WTC11 (cell line): ENCODE measurements around the gene BLOC1S4.

Experiments
- IRF2 ChIP-seq: sonication (generic); formaldehyde crosslinking; IDR thresholded peaks from 2 replicates; pipeline ENCODE4 v1.8.0; 2022; ENCODE audit warnings: low read depth, missing genetic modification reagents, borderline replicate concordance
- MXD4 ChIP-seq: fragments of 250-450 bp; sonication (Bioruptor Pico); IDR thresholded peaks from 2 replicates; pipeline ENCODE4 v1.8.0; 2021; ENCODE audit warnings: mild to moderate bottlenecking, moderate library complexity, borderline replicate concordance
- MYBL2 ChIP-seq: sonication (generic); formaldehyde crosslinking; IDR thresholded peaks from 2 replicates; pipeline ENCODE4 v1.8.1; 2023; ENCODE audit warnings: mild to moderate bottlenecking, moderate library complexity, missing genetic modification reagents
- NR1H2 ChIP-seq: sonication (generic); formaldehyde crosslinking; IDR thresholded peaks from 2 replicates; pipeline ENCODE4 v1.9.0; 2021; ENCODE audit warnings: mild to moderate bottlenecking, moderate library complexity, missing genetic modification reagents
- NR2C2 ChIP-seq: sonication (generic); formaldehyde crosslinking; IDR thresholded peaks from 2 replicates; pipeline ENCODE4 v1.8.0; 2022; ENCODE audit warnings: mild to moderate bottlenecking, missing genetic modification reagents
- NR3C1 ChIP-seq: sonication (generic); formaldehyde crosslinking; conservative IDR thresholded peaks from 2 replicates; pipeline ENCODE4 v1.8.1; 2023; ENCODE audit warnings: low read depth, mild to moderate bottlenecking, missing genetic modification reagents
- TF ChIP-seq, protein P1 (sequence below): sonication (generic); formaldehyde crosslinking; IDR thresholded peaks from 2 replicates; pipeline ENCODE4 v1.8.1; 2022; ENCODE audit warnings: mild to moderate bottlenecking, moderate library complexity, missing genetic modification reagents
- TF ChIP-seq, protein P2 (sequence below): fragments of 200-600 bp; IDR thresholded peaks from 2 replicates; pipeline ENCODE4 v1.8.0; 2022; ENCODE audit warnings: antibody characterized with exemption
- TF ChIP-seq, protein P3 (sequence below): sonication (generic); formaldehyde crosslinking; IDR thresholded peaks from 2 replicates; pipeline ENCODE4 v1.8.1; 2023; ENCODE audit warnings: mild to moderate bottlenecking, missing genetic modification reagents, borderline replicate concordance
- TF ChIP-seq, protein P4 (sequence below): sonication (generic); formaldehyde crosslinking; IDR thresholded peaks from 2 replicates; pipeline ENCODE4 v1.8.1; 2023; ENCODE audit warnings: mild to moderate bottlenecking, moderate library complexity, missing genetic modification reagents

DNA sequence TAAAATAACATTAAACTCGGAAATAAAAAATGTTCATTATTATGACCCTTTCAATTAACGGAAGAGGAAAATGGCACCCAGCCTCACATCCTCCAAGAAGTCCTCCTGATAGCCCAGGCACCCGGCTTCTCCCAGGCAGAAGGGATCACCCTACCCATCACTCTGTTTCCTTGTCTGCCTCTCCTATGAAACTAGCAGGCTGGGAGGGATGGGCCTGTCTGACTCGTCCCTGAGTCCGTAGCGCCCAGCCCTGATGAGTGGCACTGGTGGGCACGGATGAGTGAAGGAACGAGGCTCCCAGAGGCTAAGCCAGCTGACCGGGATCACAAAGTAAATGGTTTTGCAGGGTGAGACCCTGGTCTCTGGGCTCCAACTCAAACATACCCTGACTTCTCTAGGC, 37.9 kb downstream of the BLOC1S4 start:
- TF ChIP-seq, protein P1, sequence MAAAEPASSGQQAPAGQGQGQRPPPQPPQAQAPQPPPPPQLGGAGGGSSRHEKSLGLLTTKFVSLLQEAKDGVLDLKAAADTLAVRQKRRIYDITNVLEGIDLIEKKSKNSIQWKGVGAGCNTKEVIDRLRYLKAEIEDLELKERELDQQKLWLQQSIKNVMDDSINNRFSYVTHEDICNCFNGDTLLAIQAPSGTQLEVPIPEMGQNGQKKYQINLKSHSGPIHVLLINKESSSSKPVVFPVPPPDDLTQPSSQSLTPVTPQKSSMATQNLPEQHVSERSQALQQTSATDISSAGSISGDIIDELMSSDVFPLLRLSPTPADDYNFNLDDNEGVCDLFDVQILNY (CRISPR knock-in tag), result no peak
- TF ChIP-seq, protein P2, sequence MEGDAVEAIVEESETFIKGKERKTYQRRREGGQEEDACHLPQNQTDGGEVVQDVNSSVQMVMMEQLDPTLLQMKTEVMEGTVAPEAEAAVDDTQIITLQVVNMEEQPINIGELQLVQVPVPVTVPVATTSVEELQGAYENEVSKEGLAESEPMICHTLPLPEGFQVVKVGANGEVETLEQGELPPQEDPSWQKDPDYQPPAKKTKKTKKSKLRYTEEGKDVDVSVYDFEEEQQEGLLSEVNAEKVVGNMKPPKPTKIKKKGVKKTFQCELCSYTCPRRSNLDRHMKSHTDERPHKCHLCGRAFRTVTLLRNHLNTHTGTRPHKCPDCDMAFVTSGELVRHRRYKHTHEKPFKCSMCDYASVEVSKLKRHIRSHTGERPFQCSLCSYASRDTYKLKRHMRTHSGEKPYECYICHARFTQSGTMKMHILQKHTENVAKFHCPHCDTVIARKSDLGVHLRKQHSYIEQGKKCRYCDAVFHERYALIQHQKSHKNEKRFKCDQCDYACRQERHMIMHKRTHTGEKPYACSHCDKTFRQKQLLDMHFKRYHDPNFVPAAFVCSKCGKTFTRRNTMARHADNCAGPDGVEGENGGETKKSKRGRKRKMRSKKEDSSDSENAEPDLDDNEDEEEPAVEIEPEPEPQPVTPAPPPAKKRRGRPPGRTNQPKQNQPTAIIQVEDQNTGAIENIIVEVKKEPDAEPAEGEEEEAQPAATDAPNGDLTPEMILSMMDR, result no peak
- TF ChIP-seq IRF2 (CRISPR knock-in tag) (no peak), NR1H2 (CRISPR knock-in tag) (no peak), MXD4 (CRISPR knock-in tag) (no peak), NR3C1 (no peak), NR2C2 (no peak), MYBL2 (CRISPR knock-in tag) (no peak)
- TF ChIP-seq, protein P3, sequence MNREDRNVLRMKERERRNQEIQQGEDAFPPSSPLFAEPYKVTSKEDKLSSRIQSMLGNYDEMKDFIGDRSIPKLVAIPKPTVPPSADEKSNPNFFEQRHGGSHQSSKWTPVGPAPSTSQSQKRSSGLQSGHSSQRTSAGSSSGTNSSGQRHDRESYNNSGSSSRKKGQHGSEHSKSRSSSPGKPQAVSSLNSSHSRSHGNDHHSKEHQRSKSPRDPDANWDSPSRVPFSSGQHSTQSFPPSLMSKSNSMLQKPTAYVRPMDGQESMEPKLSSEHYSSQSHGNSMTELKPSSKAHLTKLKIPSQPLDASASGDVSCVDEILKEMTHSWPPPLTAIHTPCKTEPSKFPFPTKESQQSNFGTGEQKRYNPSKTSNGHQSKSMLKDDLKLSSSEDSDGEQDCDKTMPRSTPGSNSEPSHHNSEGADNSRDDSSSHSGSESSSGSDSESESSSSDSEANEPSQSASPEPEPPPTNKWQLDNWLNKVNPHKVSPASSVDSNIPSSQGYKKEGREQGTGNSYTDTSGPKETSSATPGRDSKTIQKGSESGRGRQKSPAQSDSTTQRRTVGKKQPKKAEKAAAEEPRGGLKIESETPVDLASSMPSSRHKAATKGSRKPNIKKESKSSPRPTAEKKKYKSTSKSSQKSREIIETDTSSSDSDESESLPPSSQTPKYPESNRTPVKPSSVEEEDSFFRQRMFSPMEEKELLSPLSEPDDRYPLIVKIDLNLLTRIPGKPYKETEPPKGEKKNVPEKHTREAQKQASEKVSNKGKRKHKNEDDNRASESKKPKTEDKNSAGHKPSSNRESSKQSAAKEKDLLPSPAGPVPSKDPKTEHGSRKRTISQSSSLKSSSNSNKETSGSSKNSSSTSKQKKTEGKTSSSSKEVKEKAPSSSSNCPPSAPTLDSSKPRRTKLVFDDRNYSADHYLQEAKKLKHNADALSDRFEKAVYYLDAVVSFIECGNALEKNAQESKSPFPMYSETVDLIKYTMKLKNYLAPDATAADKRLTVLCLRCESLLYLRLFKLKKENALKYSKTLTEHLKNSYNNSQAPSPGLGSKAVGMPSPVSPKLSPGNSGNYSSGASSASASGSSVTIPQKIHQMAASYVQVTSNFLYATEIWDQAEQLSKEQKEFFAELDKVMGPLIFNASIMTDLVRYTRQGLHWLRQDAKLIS (CRISPR knock-in tag), result no peak
- TF ChIP-seq, protein P4, sequence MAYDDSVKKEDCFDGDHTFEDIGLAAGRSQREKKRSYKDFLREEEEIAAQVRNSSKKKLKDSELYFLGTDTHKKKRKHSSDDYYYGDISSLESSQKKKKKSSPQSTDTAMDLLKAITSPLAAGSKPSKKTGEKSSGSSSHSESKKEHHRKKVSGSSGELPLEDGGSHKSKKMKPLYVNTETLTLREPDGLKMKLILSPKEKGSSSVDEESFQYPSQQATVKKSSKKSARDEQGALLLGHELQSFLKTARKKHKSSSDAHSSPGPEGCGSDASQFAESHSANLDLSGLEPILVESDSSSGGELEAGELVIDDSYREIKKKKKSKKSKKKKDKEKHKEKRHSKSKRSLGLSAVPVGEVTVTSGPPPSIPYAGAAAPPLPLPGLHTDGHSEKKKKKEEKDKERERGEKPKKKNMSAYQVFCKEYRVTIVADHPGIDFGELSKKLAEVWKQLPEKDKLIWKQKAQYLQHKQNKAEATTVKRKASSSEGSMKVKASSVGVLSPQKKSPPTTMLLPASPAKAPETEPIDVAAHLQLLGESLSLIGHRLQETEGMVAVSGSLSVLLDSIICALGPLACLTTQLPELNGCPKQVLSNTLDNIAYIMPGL (CRISPR knock-in tag), result no peak
